GM12874 (cell line): ENCODE results near the gene TGFB2.

Experiments used
- CTCF ChIP-seq: IDR thresholded peaks from 2 replicates; pipeline ENCODE4 v1.5.1; 2011; ENCODE audit warnings: low read depth, mild to moderate bottlenecking, control low read depth, low read length, moderate library complexity; ENCODE audit not compliant: insufficient read depth

TGFB2 gene

GRCh38 chr1:218464871-218465270 is 119.7 kb downstream of the TGFB2 start:
- TF ChIP-seq CTCF, result no peak

- no peak for TF ChIP-seq CTCF
Measured at GRCh38 chr1:218466341-218467010, 121.3 kb downstream of the TGFB2 start.

GRCh38 chr1:218467101-218468072 is 122.3 kb downstream of the TGFB2 start:
- TF ChIP-seq CTCF, result no peak

DNA sequence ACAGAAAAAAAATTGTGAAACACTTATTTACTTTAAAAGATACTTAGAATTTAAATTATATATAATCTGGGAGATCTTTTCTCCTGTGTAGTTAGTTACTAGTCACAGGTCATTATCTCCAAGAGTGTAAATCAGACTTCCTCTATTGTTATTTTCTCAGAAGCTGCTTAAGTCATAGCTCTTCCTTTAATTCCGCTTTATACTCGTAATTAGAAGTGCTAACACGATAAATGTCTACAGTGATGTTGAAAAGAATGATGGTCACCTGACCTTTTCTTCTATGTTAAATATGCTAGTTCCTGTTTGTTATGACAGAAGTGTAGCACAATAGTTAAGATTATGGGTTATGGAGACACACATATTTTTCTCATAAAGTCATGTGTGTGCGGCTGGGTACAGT is 123.6 kb downstream of the TGFB2 start:
- TF ChIP-seq CTCF, result no peak

GRCh38 chr1:218472885-218473284 is 127.7 kb downstream of the TGFB2 start:
- TF ChIP-seq CTCF, result no peak

- TF ChIP-seq CTCF, result no peak
Measured at GRCh38 chr1:218473522-218473921, 128.4 kb downstream of the TGFB2 start.

DNA sequence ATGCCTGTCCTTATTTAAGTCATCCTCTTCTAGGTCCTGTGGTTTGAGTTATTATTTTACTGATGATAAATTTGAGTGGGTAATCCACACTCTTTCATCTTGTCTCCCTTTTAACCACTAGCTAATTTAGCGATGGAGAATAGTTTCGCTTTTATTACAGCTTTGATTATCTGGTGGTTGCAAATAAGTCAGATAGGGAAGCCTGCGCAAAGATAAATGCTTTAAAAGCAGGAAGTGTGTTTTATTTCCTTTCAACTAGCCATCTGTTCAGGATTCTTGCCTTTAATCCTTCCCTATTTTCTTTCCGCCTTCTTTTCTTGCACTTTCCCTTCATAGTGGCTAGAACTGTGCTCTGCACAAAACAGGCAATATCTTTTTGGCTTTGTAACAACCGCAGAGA is 129.0 kb downstream of the TGFB2 start:
- TF ChIP-seq CTCF, result no peak
